ENCODE results near the gene FGF11. TPM values are rescaled to one million over a fixed set of nuclear protein-coding genes. Genes with fewer than 3 reads are reported as not detected.

Gene FGF11
- total and polyA plus RNA-seq, 2 of the 13 experiments (the other 11 are each of a cell fraction or from before 2014, with no cell fraction given): 0.20 to 7.6 TPM

- no peaks in the 10 kb centered on the region for H3K9me3 ChIP-seq (ENCODE audit: low read length)
- no peaks in the 10 kb centered on the region for H4K20me1 ChIP-seq (ENCODE audit: insufficient read depth, low read length)
- intact Hi-C loops (cut with micrococcal nuclease; ENCODE audit: unreplicated experiment): no loop called here
- ATAC-seq (peak; percentile 19; the same call in 1 of the 3 replicates), DNase-seq (ENCODE audit: low spot score) (no peak), FAIRE-seq (no peak)
- no peaks in the 10 kb centered on the region for H3K36me3 ChIP-seq (replicated peaks in 1 of 2; ENCODE audit: control insufficient read depth in 1 of 2, insufficient read depth in 2 of 2, low read length in 2 of 2)
- no peak overlapping the region for H3K9ac ChIP-seq (ENCODE audit: insufficient read depth, low read depth, low read length)
- H3K79me2 ChIP-seq (ENCODE audit: insufficient read depth, low read length): no peaks in the 10 kb centered on the region
- no peak overlapping the region for H3K27ac ChIP-seq (ENCODE audit: extremely low read length, insufficient read depth, low read length)
- 0 out of 2 replicates have a peak overlapping the region, but pooled peaks have one; percentile 11 for H3K4me2 ChIP-seq (ENCODE audit: low read depth, low read length)
- in situ Hi-C loops (cut with HindIII; ENCODE audit: extremely low pct_ligation_motif_present, low pct_unique_long_range_greater_than_20kb): no loop called here
- ChIA-PET CTCF (ENCODE audit: low intra/inter-chr PET ratio, low total read pairs) (no interaction called here), POLR2A (interaction anchor here (1.2 kb wide), 1 partner anchor 24 kb away, joined by 3 read pairs; no protein-coding TSS in a partner anchor)
- H3K4me3 ChIP-seq (replicated peaks in 1 of 3; ENCODE audit: insufficient read depth in 1 of 3, low read depth in 2 of 3, low read length in 3 of 3): no peak overlapping the region; a peak in 1 of 6 replicates
- H3K27me3 ChIP-seq (ENCODE audit: control insufficient read depth in 1 of 2, insufficient read depth in 2 of 2, low read length in 2 of 2): peaks cover 2 to 3% of the 10 kb centered on the region in 2 experiments; a peak in 3 of 5 replicates
- no peak overlapping the region for H2AFZ ChIP-seq (ENCODE audit: low read length)
- 49% methylated on average over 2 of the region's 7 CpGs for whole genome bisulfite sequencing (ENCODE audit: low lambda C conversion rate)
- TF ChIP-seq ZNF687 (CRISPR knock-in tag; IDR thresholded peaks at IDR 0.05) (peak; percentile 40), ZFP37 (CRISPR knock-in tag; IDR thresholded peaks at IDR 0.05; ENCODE audit: borderline replicate concordance) (no peak)
- no TSS peak for BruUV-seq (replicated peaks)
- peaks cover 8% of the 10 kb centered on the region for H3K4me1 ChIP-seq (ENCODE audit: insufficient read depth, low read length)
These were observed 11.8 kb upstream of the FGF11 start for GRCh38 chr17:7427549-7427948.

- DNase-seq (ENCODE audit: low spot score): no peak
- Histone ChIP-seq H3K4me1 (ENCODE audit: insufficient read depth, low read length) (peaks cover 8% of the 10 kb centered on the region), H3K36me3 (replicated peaks in 1 of 2; ENCODE audit: control insufficient read depth in 1 of 2, insufficient read depth in 2 of 2, low read length in 2 of 2) (no peaks in the 10 kb centered on the region), H3K9ac (ENCODE audit: insufficient read depth, low read depth, low read length) (no peak within 1 kb of the TSS), H3K79me2 (ENCODE audit: insufficient read depth, low read length) (no peaks in the 10 kb centered on the region), H4K20me1 (ENCODE audit: insufficient read depth, low read length) (no peaks in the 10 kb centered on the region), H3K27me3 (ENCODE audit: control insufficient read depth in 1 of 2, insufficient read depth in 2 of 2, low read length in 2 of 2) (peaks cover 2 to 3% of the 10 kb centered on the region in 2 experiments; a peak in 3 of 5 replicates), H3K4me2 (ENCODE audit: low read depth, low read length) (no peak within 1 kb of the TSS), H2AFZ (ENCODE audit: low read length) (no peak within 1 kb of the TSS), H3K27ac (ENCODE audit: extremely low read length, insufficient read depth, low read length) (no peak within 1 kb of the TSS), H3K9me3 (ENCODE audit: low read length) (no peaks in the 10 kb centered on the region), H3K4me3 (replicated peaks in 1 of 3; ENCODE audit: insufficient read depth in 1 of 3, low read depth in 2 of 3, low read length in 3 of 3) (no peak within 1 kb of the TSS)
- WGBS (ENCODE audit: low lambda C conversion rate): 7% methylated on average over 4 of the region's 5 CpGs
- POLR2A ChIA-PET: no interaction called here
- intact Hi-C loops (cut with micrococcal nuclease; ENCODE audit: unreplicated experiment): no loop called here
- in situ Hi-C loops (cut with HindIII; ENCODE audit: extremely low pct_ligation_motif_present, low pct_unique_long_range_greater_than_20kb): no loop called here
- no peak for ATAC-seq
- BruUV-seq (replicated peaks): no TSS peak
- FAIRE-seq: no peak
- CTCF ChIA-PET (ENCODE audit: low intra/inter-chr PET ratio, low total read pairs): no interaction called here
- TF ChIP-seq ZMYM2 (CRISPR knock-in tag; IDR thresholded peaks at IDR 0.05) (no peak), BRCA1 (CRISPR knock-in tag; IDR thresholded peaks at IDR 0.05) (no peak), SNRNP70 (IDR thresholded peaks at IDR 0.05; ENCODE audit: low read depth, low read length) (no peak), XBP1 (CRISPR knock-in tag; IDR thresholded peaks at IDR 0.05) (no peak), GTF2F1 (IDR thresholded peaks at IDR 0.05; ENCODE audit: low read length) (no peak), TARDBP (CRISPR knock-in tag; IDR thresholded peaks at IDR 0.05) (no peak), HOMEZ (CRISPR knock-in tag; IDR thresholded peaks at IDR 0.05; ENCODE audit: low read depth) (no peak), ZBTB44 (CRISPR knock-in tag; IDR thresholded peaks at IDR 0.05) (no peak)
These were observed 10.8 kb upstream of the FGF11 start, which contains the start of gene SPEM3 for GRCh38 chr17:7428557-7428956. Gene SPEM3 (plus strand): TSS chr17:7428857. CDS start chr17:7428903, 46 bp downstream.

Measured in HepG2 (cell line).